GM18505 (cell line): ENCODE data around the gene CALN1.
"Not testable (repeated sequence)": the region's sequence is repeated elsewhere in the genome, so short reads cannot be mapped to it uniquely, and the experiment has no call there.

Experiments used
- ATAC-seq: cut with Tn5 transposase; IDR thresholded peaks from one replicate; pipeline ENCODE4 v1.9.1; 2021; ENCODE audit not compliant: unreplicated experiment
- POLR2A ChIP-seq: IDR thresholded peaks from 4 replicates; pipeline ENCODE4 v1.6.1; 2011; ENCODE audit warnings: borderline replicate concordance; ENCODE audit not compliant: insufficient read depth, insufficient read length; ENCODE audit errors: extremely low read depth

The CALN1 gene

DNA sequence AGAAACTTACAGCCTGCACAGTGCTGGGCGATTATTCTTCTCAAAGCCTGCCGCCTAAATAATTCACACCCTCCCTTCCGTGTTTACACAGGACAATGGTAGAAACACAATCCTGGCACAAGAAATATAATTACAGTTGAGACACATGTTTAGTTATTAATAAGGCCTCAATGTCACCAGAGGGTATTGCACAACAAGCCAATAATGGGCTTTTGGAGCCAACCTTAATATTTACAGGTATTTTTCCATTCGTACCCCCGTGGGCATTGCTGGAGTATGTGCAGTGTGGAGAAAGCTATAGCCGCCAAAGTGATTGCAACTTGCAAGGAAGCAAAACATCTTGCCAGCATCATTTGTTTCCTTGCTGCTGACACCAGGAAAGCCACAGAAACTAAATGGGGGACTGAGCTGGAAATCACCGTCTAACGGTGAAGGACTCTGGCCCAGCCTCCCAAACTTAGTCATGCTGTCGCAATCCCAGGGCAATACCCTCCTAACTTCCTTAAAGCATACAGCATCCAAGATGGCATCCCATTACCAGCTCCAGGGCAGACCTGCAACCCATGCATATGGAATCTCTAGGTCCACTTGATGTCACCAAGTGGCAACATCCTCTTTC lies 8.6 kb downstream of the CALN1 start:
- TF ChIP-seq POLR2A: no peak
- no peak for ATAC-seq

- TF ChIP-seq POLR2A: no peak
- ATAC-seq: no peak
Observed at GRCh38 chr7:72394016-72394415, 18.1 kb downstream of the CALN1 start.

GRCh38 chr7:72391821-72392377 lies 20.2 kb downstream of the CALN1 start:
- no peak for TF ChIP-seq POLR2A

GRCh38 chr7:72386118-72386517 lies 26.0 kb downstream of the CALN1 start:
- ATAC-seq: no peak
- TF ChIP-seq POLR2A: no peak

More at GRCh38 chr7:72391821-72392377, 20.2 kb downstream of the CALN1 start:
- no peak for ATAC-seq

- no peak for ATAC-seq
Observed at GRCh38 chr7:72362246-72362645, 49.9 kb downstream of the CALN1 start.

DNA sequence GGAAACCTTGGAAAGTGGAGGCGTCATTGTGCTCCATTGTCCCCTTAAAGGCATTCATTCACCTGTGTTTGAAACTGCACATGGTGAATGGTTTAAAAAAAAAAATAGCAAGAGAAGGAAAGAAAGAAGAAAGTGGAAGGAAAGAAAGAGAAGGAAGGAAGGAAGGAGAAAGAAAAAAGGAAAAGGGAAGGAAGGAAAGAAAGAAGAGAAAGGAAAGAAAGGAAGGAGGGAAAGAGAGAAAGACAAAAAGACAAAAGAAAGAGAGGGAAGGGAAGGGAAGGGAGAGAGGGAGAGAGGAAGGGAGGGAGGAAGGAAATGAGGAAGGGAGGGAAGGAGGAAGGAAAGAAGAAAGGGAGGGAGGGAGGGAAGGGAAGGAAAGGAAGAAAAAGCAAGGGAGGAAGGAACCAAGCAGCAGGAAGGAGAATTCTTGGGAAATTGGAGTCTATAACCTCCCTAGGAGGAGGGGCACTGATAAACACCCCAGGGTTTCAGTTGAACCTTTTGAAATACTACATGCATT lies 66.9 kb downstream of the CALN1 start:
- ATAC-seq: no peak

More at GRCh38 chr7:72362246-72362645, 49.9 kb downstream of the CALN1 start:
- no peak for TF ChIP-seq POLR2A

DNA sequence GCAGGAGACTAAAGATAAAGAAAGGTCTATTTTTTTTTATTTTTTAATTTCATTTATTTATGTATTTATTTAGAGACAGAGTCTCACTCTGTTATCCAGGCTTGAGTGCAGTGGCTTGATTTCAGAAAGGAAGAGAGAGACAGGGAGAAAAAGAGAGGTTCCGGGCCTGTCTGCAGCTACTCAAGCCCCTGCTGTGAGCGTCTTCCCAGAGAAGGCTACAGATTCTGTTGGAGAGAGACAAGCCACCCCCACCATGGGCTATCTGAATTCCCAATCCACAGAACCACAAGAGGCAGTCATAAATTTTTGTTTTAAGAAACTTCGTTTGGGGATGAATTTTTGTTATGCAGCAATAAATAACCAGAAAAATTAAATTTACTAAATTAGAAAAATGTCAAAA lies 68.1 kb downstream of the CALN1 start:
- ATAC-seq: no peak
- TF ChIP-seq POLR2A: no peak

More for the DNA sequence above, 66.9 kb downstream of the CALN1 start:
- TF ChIP-seq POLR2A: no peak

DNA sequence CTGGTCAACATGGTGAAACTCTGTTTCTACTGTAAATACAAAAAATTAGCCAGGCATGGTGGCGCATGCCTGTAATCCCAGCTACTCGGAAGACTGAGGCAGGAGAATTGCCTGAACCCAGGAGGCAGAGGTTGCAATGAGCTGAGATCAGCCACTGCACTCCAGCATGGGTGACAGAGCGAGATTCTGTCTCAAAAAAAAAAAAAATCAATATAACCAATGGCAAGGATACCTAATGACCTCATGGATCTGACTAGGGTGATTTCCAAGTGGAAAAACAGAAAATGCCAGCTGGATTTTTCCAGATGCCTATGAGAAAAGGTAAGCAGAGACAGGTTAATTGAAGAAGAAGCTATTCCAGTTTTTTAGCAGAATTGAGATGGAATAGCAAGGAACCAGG lies 68.8 kb downstream of the CALN1 start:
- ATAC-seq: not testable (repeated sequence)

DNA sequence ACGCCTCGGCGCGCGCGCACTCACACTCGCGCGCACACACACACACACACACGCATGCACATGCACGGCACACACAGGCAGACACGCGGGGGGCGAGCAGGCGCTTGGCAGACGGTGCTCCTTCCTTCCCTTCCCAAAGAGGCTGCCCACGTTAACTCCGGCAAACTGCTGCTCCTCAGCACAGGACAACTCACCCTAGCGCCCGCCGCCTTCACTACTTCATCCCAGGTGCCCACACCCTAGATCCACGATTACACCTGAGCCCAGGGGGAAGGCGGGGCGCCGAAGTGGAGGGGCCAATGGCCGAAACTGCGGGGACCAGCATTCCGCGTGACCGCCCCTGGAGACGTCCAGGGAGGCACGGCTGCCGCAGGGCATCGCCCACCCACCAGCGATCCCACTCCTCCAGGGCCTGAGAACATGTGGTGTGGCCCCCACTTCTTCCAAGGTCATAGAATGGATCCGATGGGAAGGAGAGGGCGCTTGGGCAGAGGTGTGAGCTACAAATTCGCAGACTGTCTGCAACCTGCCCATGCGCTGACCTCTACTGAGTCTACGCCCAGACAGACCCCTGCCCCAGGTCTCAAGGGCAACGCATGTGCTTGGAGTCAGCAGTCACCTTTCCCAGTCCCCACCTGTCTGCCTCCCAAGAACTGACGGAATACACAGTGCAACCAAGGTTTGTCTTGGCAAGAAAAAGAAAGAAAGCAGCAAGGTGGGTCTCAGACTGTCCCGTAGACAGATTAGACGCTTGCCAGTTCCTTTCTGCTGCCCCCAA lies 74.6 kb downstream of the CALN1 start:
- no peak for TF ChIP-seq POLR2A
- no peak for ATAC-seq

- no peak for TF ChIP-seq POLR2A
Observed at GRCh38 chr7:72336632-72337389, 75.3 kb downstream of the CALN1 start.

DNA sequence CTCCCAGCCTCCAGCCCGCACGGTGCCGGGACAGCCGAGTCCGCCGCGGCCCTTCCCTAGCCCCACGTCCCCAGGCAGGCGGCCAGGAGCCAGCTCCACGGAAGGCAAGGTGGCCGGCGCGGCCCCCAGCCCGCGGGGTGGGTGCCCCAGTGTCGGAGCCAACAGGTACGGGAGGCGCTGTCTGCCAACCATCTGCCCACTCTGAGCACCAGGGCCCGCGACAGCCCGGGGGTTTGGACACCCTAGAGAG lies 75.8 kb downstream of the CALN1 start:
- ATAC-seq: no peak

More at GRCh38 chr7:72336632-72337389, 75.3 kb downstream of the CALN1 start:
- ATAC-seq: no peak

DNA sequence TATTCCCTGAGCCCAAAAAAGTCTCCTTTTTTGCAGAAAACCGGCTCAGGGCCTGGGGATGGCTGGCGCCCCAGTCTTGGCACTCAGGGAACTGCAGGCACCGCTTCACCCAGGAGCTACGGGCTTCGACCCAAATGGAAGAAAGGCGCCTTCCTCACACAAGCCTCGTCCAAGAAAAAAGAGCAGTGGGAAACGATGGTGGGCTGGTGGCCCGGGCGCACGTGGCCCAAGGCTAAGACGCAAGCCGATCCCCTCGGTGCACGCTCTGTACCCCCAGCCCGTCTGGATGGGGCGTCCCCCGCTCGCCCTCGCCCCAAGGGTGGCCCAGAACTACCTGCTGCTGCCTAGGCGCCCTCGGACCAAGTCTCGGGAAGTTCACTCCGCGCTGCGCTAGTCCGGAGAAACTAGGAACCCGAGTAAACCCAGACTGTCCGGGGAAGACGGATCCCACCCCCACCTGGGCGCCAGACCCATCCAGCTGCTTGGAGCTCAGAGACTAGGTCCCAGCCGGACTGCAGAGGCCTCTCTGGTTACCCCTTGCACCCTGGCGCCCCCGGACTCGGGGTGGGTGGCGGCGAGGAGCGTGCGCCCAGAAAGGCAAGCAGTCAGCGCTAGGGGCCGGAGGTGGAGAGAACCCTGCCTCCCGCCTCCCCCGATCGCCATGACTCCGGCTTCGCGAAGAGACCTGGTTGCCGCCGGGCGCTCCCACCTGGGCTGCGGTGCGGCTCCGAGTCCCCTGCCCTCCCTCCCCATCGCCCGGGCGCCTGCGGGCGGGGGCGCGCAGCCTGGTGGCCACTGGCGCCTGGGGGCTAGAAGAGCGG lies 76.4 kb downstream of the CALN1 start:
- ATAC-seq: no peak
- no peak for TF ChIP-seq POLR2A

More for the DNA sequence above, 75.8 kb downstream of the CALN1 start:
- TF ChIP-seq POLR2A: no peak

GRCh38 chr7:72334698-72335097 lies 77.4 kb downstream of the CALN1 start:
- no peak for TF ChIP-seq POLR2A
- no peak for ATAC-seq

DNA sequence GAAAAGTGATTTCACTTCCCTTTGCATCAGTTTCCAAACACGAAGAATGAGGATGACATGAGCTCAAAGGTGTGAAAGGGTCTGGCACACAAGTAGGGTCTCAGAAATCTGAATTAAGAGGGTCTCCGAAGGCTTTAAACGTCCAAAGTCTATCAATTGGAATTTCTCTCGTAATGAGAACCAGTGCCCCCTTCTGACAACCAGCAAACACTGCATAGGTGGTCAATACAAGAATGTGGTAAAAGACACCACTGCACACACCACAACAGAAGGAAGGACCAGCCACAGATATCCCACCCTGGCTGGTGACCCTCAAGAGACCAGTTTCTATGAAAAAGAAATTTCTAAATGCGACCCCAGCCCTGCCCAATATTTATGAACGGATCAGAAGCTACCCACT lies 78.1 kb downstream of the CALN1 start:
- ATAC-seq: no peak
- no peak for TF ChIP-seq POLR2A
